GM12878 (cell line): ENCODE results near the gene ULBP2. TPM values are rescaled to one million over a fixed set of nuclear protein-coding genes. Genes with fewer than 3 reads are reported as not detected.

Experiments
- ATAC-seq: fragments of 200-7000 bp; cut with Tn5 transposase; 3 replicates; pipeline ENCODE4 v1.9.1; 2020; ENCODE audit warnings: mild to moderate bottlenecking, moderate library complexity
- BruUV-seq: library from RNA; stranded (reverse); fragments of 400-500 nt; replicated peaks from 2 replicates; lab custom pipeline; 2021; lab: Mats Ljungman, UMichigan
- CTCF ChIA-PET: fragments of 300-600 bp; sonication (Branson Sonifier 250); formaldehyde crosslinking; extraction: SDS; loops from one replicate; lab custom pipeline; 2021; ENCODE audit warnings: inconsistent platforms; lab: Yijun Ruan, JAX
- POLR2A ChIA-PET: fragments of 350-600 bp; formaldehyde crosslinking; extraction: SDS; loops from one replicate; lab custom pipeline; 2021; ENCODE audit warnings: inconsistent platforms; lab: Charles Lee
- RAD21 ChIA-PET: fragments of 300-600 bp; sonication (Branson Sonifier 250); formaldehyde crosslinking; loops from one replicate; lab custom pipeline; 2023; ENCODE audit warnings: antibody characterized with exemption; ENCODE audit not compliant: unreplicated experiment; lab: Charles Lee
- SMC1A ChIA-PET: fragments of 300-600 bp; sonication (Branson Sonifier 250); formaldehyde crosslinking; loops from one replicate; lab custom pipeline; 2023; ENCODE audit not compliant: unreplicated experiment, uncharacterized antibody; lab: Charles Lee
- DNase-seq: peaks from one replicate; pipeline ENCODE4 v3.0.0-alpha.2; 2011; ENCODE audit warnings: low read depth, low spot score
- FAIRE-seq: peaks from 3 replicates; lab custom pipeline; 2011; peaks lifted over from hg19 to GRCh38; lab: Jason Lieb, UNC
- H2AFZ ChIP-seq: 2 replicates; pipeline ENCODE4 v1.6.0; 2011; ENCODE audit warnings: low read depth, low read length, control low read depth; ENCODE audit not compliant: control insufficient read depth
- H3K27ac ChIP-seq: 2 replicates; pipeline ENCODE4 v1.5.1; 2011; ENCODE audit warnings: control low read depth; ENCODE audit not compliant: control insufficient read depth, insufficient read depth
- H3K27me3 ChIP-seq, 2 experiments: replicated peaks in 1 of 2; 2 replicates each; pipeline versions ENCODE4 v1.6.0 to v1.6.1; 2011; ENCODE audit warnings: low read length in 1 of 2; ENCODE audit not compliant: control insufficient read depth in 2 of 2, insufficient read depth in 2 of 2
- H3K36me3 ChIP-seq, 2 experiments: 2 replicates each; pipeline ENCODE4 v1.5.1; 2011; ENCODE audit warnings: low read length in 1 of 2; ENCODE audit not compliant: control insufficient read depth in 2 of 2, insufficient read depth in 2 of 2
- H3K4me1 ChIP-seq: 2 replicates; pipeline ENCODE4 v1.6.1; 2011; ENCODE audit warnings: mild to moderate bottlenecking, low read length, moderate library complexity, mixed read lengths; ENCODE audit not compliant: control insufficient read depth, insufficient read depth
- H3K4me2 ChIP-seq: 2 replicates; pipeline ENCODE4 v1.6.0; 2011; ENCODE audit warnings: control low read depth; ENCODE audit not compliant: control insufficient read depth, insufficient read depth
- H3K4me3 ChIP-seq: fragments of 200-600 bp; sonication (generic); 2 replicates; pipeline ENCODE4 v1.5.1; 2016
- H3K79me2 ChIP-seq: 2 replicates; pipeline ENCODE4 v1.6.0; 2011; ENCODE audit warnings: low read length; ENCODE audit not compliant: control insufficient read depth, insufficient read depth
- H3K9ac ChIP-seq: 2 replicates; pipeline ENCODE4 v1.8.0; 2011; ENCODE audit warnings: low read length, control low read depth, mixed read lengths; ENCODE audit not compliant: control insufficient read depth, insufficient read depth
- H3K9me3 ChIP-seq: replicated peaks from 3 replicates; pipeline ENCODE4 v1.5.1; 2011; ENCODE audit warnings: mild to moderate bottlenecking, low read length; ENCODE audit not compliant: control insufficient read depth, insufficient read depth
- H4K20me1 ChIP-seq: 2 replicates; pipeline ENCODE4 v1.6.0; 2011; ENCODE audit not compliant: control insufficient read depth, insufficient read depth
- ATF7 ChIP-seq: fragments of 450-650 bp; IDR thresholded peaks from 2 replicates; pipeline ENCODE4 v1.6.1; 2016; ENCODE audit warnings: low read depth, mild to moderate bottlenecking
- CHD4 ChIP-seq: fragments of 200-600 bp; sonication (generic); IDR thresholded peaks from 2 replicates; pipeline ENCODE4 v1.6.1; 2016; ENCODE audit warnings: mild to moderate bottlenecking
- CREB1 ChIP-seq: IDR thresholded peaks from 2 replicates; pipeline ENCODE4 v1.6.1; 2012; ENCODE audit warnings: low read depth, mild to moderate bottlenecking, inconsistent platforms
- FOXM1 ChIP-seq: IDR thresholded peaks from 2 replicates; pipeline ENCODE4 v1.6.1; 2012; ENCODE audit warnings: low read depth, mild to moderate bottlenecking, inconsistent platforms, low read length, moderate library complexity
- MEF2B ChIP-seq: fragments of 450-650 bp; IDR thresholded peaks from 2 replicates; pipeline ENCODE4 v1.6.1; 2018; ENCODE audit warnings: mild to moderate bottlenecking, moderate library complexity; ENCODE audit not compliant: partially characterized antibody, poor library complexity, severe bottlenecking
- NBN ChIP-seq: fragments of 450-650 bp; IDR thresholded peaks from 2 replicates; pipeline ENCODE4 v1.6.1; 2016
- RFX5 ChIP-seq: IDR thresholded peaks from 2 replicates; pipeline ENCODE4 v1.6.1; 2011; ENCODE audit warnings: low read depth, low read length, improper control_type of control experiment
- SMAD5 ChIP-seq: IDR thresholded peaks from 2 replicates; pipeline ENCODE4 v1.6.1; 2016; ENCODE audit warnings: antibody characterized with exemption, low read depth
- SPI1 ChIP-seq: IDR thresholded peaks from 2 replicates; pipeline ENCODE4 v1.6.1; 2011; ENCODE audit warnings: low read depth, mild to moderate bottlenecking, low read length, moderate library complexity, borderline replicate concordance; ENCODE audit not compliant: insufficient read depth
- TCF3 ChIP-seq: IDR thresholded peaks from 2 replicates; pipeline ENCODE4 v1.6.1; 2012; ENCODE audit warnings: low read depth, mild to moderate bottlenecking, low read length, borderline replicate concordance; ENCODE audit not compliant: insufficient read depth
- WGBS: methylation state at CpG from one replicate; pipeline ENCODE4 v1.1.6; 2016; ENCODE audit warnings: low lambda C conversion rate; ENCODE audit not compliant: insufficient replicate concordance, insufficient coverage; ENCODE audit errors: missing lambda C conversion rate; 5-methylcytosine and 5-hydroxymethylcytosine counted together
- in situ Hi-C: fragments of 300-500 bp; cut with MboI; formaldehyde crosslinking; loops from 9 replicates; pipeline ENCODE4 v1.14.3; 2018; ENCODE audit warnings: mixed read lengths
- intact Hi-C: fragments of 100-400 bp; cut with micrococcal nuclease; formaldehyde crosslinking; loops from one replicate; pipeline ENCODE4 v1.14.2; 2022; ENCODE audit not compliant: unreplicated experiment
- polyA plus RNA-seq, 11 experiments: library from polyadenylated mRNA; depleted of rRNA in 4 of 11; unstranded in 6 of 11; stranded (reverse) in 5 of 11; fragments of >200 nt; fragmentation: Nextera tagmentation in 4 of 11; fragmentation: Illumina TruSeq in 1 of 11; extraction: Ambion mirVana in 4 of 11; extraction: Trizol in 1 of 11; gene quantifications; 1 replicate in 1 of 11; 2 replicates in 10 of 11; pipeline versions ENCODE4 v1.2.1 to v1.2.3, GENCODE V29; 2011 to 2016; ENCODE audit warnings: inconsistent platforms in 2 of 11, missing spikeins in 2 of 11, low read depth in 1 of 11
- total RNA-seq, 4 experiments: library from RNA; depleted of rRNA in 3 of 4; stranded (reverse); fragments of >200 nt in 3 of 4; fragmentation: Illumina TruSeq in 1 of 4; extraction: Trizol in 1 of 4; gene quantifications; 2 replicates each; pipeline versions ENCODE4 v1.2.1 to v1.2.3, GENCODE V29; 2013 to 2021

ULBP2 gene
- total and polyA plus RNA-seq, 10 of the 15 experiments (the other 5 are each of a cell fraction or from before 2014, with no cell fraction given): 0.16 to 2.5 (median 0.22) TPM; not detected in 3

DNA sequence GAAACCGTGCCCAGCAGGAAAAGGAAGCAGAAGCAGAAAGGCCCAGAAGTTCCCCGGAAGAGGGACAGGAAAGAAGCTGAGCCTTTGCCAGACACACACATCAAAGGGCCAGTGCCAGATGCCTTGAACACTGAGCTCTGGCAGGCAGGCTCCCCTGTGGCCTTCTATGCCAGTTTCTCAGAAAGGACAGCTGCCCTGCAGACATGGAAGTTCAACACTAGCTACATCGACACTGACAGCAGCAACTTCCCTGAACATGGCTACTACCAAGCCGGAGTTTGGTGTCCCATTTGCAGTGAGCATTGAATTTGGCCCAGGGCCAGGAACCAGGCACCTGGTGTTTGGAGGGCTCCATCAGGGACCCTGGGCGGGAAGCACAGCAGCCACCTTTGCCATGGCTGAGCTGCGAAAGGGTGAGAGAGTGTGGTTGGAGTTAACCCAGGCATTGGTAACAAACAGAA is 35.9 kb upstream of the ULBP2 start:
- 51% methylated on average over 6 of the region's 6 CpGs for WGBS
- intact Hi-C loops: no loop called here
- RAD21 ChIA-PET: no interaction called here
- DNase-seq (no peak), FAIRE-seq (no peak), ATAC-seq (no peak)
- POLR2A ChIA-PET: no interaction called here
- Histone ChIP-seq H3K9ac (no peak overlapping the region), H3K4me3 (no peak overlapping the region), H3K4me2 (no peak overlapping the region), H3K27ac (no peak overlapping the region), H3K9me3 (peaks cover 3% of the 10 kb centered on the region; the same call in 1 of the 3 replicates), H3K27me3 (peaks cover 2 to 6% of the 10 kb centered on the region in 2 experiments; a peak in 2 of 4 replicates), H3K4me1 (no peaks in the 10 kb centered on the region), H4K20me1 (no peaks in the 10 kb centered on the region), H2AFZ (no peak overlapping the region), H3K36me3 (no peaks in the 10 kb centered on the region), H3K79me2 (no peaks in the 10 kb centered on the region)
- BruUV-seq: no TSS peak
- TF ChIP-seq MEF2B (no peak), CHD4 (no peak), NBN (no peak), SMAD5 (no peak), RFX5 (no peak), SPI1 (no peak), FOXM1 (no peak), TCF3 (no peak), CREB1 (no peak), ATF7 (no peak)
- SMC1A ChIA-PET: interaction anchor here (1.4 kb wide), 1 partner anchor 86 kb away, joined by 3 read pairs; no protein-coding TSS in a partner anchor
- CTCF ChIA-PET: interaction anchor here (1.0 kb wide), 1 partner anchor 70 kb away, joined by 3 read pairs; no protein-coding TSS in a partner anchor
- in situ Hi-C loops: no loop called here
